Non-pigmented ciliary epithelial cell (primary cell): ENCODE results near the gene PIN1.

Source experiments
- DNase-seq: peaks from one replicate; pipeline ENCODE4 v3.0.0-alpha.2; 2010; ENCODE audit warnings: low read depth

PIN1 gene

GRCh38 chr19:9857076-9857721 is 22.1 kb downstream of the PIN1 start:
- no peak for DNase-seq

- DNase-seq = no peak
Measured at GRCh38 chr19:9857920-9858746, 23.0 kb downstream of the PIN1 start.

- no peak for DNase-seq
Measured at GRCh38 chr19:9858766-9859165, 23.6 kb downstream of the PIN1 start.

GRCh38 chr19:9860407-9860806 is 25.3 kb downstream of the PIN1 start:
- no peak for DNase-seq

GRCh38 chr19:9861503-9861902 is 26.4 kb downstream of the PIN1 start:
- DNase-seq = no peak

GRCh38 chr19:9862938-9863337 is 27.8 kb downstream of the PIN1 start:
- DNase-seq = no peak

- no peak for DNase-seq
Measured at GRCh38 chr19:9863759-9864158, 28.6 kb downstream of the PIN1 start.

GRCh38 chr19:9865732-9866501 is 30.8 kb downstream of the PIN1 start:
- no peak for DNase-seq

GRCh38 chr19:9868983-9869617 is 34.0 kb downstream of the PIN1 start:
- no peak for DNase-seq

- DNase-seq = no peak
Measured at GRCh38 chr19:9871626-9872338, 36.7 kb downstream of the PIN1 start.

- no peak for DNase-seq
Measured at GRCh38 chr19:9872618-9873242, 37.6 kb downstream of the PIN1 start.

GRCh38 chr19:9875031-9875627 is 40.0 kb downstream of the PIN1 start:
- no peak for DNase-seq

GRCh38 chr19:9875796-9876195 is 40.7 kb downstream of the PIN1 start:
- no peak for DNase-seq

- no peak for DNase-seq
Measured at GRCh38 chr19:9877780-9878510, 42.8 kb downstream of the PIN1 start.

- DNase-seq = no peak
Measured at GRCh38 chr19:9878511-9879196, 43.5 kb downstream of the PIN1 start.

- DNase-seq = no peak
Measured at GRCh38 chr19:9881720-9882119, 46.6 kb downstream of the PIN1 start.

- DNase-seq = no peak
Measured at GRCh38 chr19:9883231-9883758, 48.2 kb downstream of the PIN1 start.

- no peak for DNase-seq
Measured at GRCh38 chr19:9883764-9884163, 48.6 kb downstream of the PIN1 start.

- no peak for DNase-seq
Measured at GRCh38 chr19:9885077-9885552, 50.0 kb downstream of the PIN1 start.
